Activated T-helper 9 cell treated with anti-CD3 and anti-CD28 coated beads, Interleukin-2, amount 50 U/mL, for 16 hours (primary cell): ENCODE measurements around the gene PRIMA1.

ENCODE experiments used
- DNase-seq: peaks from one replicate; pipeline ENCODE4 v3.0.0-alpha.2; 2020; ENCODE audit warnings: low read depth

Gene PRIMA1

DNA sequence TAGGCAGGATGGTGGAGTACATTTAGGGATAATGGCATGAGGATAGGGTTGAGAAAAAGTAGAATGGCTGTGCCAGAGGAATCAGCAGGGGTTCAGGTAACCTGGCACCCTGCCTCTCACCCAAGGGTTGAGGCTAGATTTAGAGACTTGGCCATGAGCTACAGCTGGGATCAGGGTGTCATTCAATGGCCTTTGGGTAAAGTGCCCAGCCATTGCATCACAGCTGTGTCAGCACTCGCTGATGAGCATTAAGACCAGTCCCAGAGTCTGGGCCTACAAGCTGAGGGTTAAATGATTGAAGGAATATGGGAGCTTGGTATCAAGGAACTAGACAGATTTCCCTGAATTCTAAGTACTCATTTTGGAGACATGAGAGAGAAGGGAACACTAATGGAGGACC, 113.9 kb downstream of the PRIMA1 start:
- no peak for DNase-seq

DNA sequence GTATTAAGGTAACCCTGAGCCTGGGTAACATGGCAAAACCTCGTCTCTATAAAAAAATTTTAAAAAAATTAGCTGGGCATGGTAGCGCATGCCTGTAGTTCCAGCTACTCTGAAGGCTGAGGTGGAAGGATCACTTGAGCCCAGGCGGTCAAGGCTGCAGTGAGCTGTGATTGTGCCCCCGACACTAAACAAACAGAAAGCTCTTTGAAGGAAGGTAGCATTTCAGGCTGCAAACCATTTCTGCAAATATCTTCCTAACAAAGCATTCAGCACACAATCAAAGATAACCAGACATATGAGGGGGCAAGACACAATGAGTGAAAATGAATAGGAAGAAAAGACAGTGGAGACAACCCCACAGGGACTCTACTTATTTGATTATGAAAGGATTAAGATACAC, 118.7 kb downstream of the PRIMA1 start:
- no peak for DNase-seq
